ENCODE measurements around the gene ABCC10.

- TF ChIP-seq CTCF (conservative IDR thresholded peaks at IDR 0.05; ENCODE audit: low read length) = no peak
- no peak for TF ChIP-seq EZH2phosphoT487 (IDR thresholded peaks at IDR 0.05; ENCODE audit: borderline replicate concordance)
Measured at GRCh38 chr6:43442935-43443334, 15.6 kb downstream of the ABCC10 start.
